HUES48 (cell line): Measurements from ENCODE around the gene RPS4Y1.
"Not testable (repeated sequence)": the region's sequence is repeated elsewhere in the genome, so short reads cannot be mapped to it uniquely, and the experiment has no call there.

Source experiments
- H3K27ac ChIP-seq: one replicate; pipeline ENCODE4 v1.7.0; 2013; ENCODE audit warnings: low read depth, low read length, inconsistent platforms
- H3K27me3 ChIP-seq: 2 replicates; pipeline ENCODE4 v1.6.1; 2013; ENCODE audit warnings: mild to moderate bottlenecking, low read length; ENCODE audit not compliant: control insufficient read depth, insufficient read depth
- H3K36me3 ChIP-seq: 2 replicates; pipeline ENCODE4 v1.6.1; 2013; ENCODE audit warnings: low read length; ENCODE audit not compliant: control insufficient read depth, insufficient read depth
- H3K4me1 ChIP-seq: 2 replicates; pipeline ENCODE4 v1.6.1; 2013; ENCODE audit warnings: mild to moderate bottlenecking, low read length; ENCODE audit not compliant: control insufficient read depth, insufficient read depth
- H3K4me3 ChIP-seq: 2 replicates; pipeline ENCODE4 v1.5.1; 2013; ENCODE audit warnings: mild to moderate bottlenecking, low read depth, low read length
- H3K9ac ChIP-seq: 2 replicates; pipeline ENCODE4 v1.6.1; 2013; ENCODE audit warnings: mild to moderate bottlenecking, low read depth, low read length, moderate library complexity
- H3K9me3 ChIP-seq: 2 replicates; pipeline ENCODE4 v1.6.1; 2013; ENCODE audit warnings: low read length; ENCODE audit not compliant: control insufficient read depth, insufficient read depth

RPS4Y1 gene

DNA sequence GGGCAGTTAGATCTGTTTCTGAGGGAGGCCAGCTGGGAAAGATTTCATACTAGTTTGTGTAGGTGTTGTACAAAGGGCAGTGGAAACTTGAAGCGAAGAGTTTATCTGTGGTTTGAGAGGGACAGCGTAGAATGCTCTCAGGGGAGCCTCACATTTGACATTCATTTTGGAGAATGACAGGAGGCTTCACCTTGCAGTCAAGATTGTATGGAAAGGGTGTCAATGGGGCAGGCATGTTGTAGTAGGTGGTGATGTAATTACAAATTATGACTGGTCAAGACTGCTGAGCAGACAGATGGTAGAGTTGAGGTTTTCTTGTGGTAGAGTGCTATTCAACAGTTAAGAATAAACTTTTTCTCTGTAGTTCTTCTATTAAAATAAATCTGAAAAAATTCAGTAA is 7.0 kb downstream of the RPS4Y1 start:
- Histone ChIP-seq H3K9ac (no peak overlapping the region), H3K27me3 (no peaks in the 10 kb centered on the region), H3K27ac (no peak overlapping the region), H3K4me3 (no peak overlapping the region), H3K4me1 (no peaks in the 10 kb centered on the region), H3K9me3 (no peaks in the 10 kb centered on the region), H3K36me3 (no peaks in the 10 kb centered on the region)

DNA sequence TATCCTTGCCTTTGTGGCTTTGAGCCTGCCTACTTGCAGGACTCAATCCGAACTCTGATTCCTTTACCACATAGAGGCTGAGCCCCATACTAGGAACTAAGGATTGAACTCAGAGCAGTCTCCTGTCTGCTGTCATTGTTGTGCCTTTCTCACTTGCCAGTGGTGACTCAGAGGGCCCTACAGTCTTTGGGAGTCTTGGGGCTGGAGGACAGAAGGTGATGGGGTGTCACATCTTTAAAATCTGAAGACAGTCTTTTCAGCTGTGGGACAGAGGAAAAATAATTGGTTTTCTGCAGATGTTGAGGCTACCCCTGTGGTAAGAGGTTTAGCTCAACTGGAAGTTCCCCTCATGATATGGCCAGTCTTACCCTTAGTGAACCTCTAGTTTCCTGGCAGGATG is 8.0 kb downstream of the RPS4Y1 start:
- H3K9ac ChIP-seq = no peak overlapping the region
- H3K27ac ChIP-seq = no peak overlapping the region
- H3K9me3 ChIP-seq = no peaks in the 10 kb centered on the region
- no peak overlapping the region for H3K4me3 ChIP-seq
- H3K27me3 ChIP-seq = no peaks in the 10 kb centered on the region
- H3K4me1 ChIP-seq = no peaks in the 10 kb centered on the region
- H3K36me3 ChIP-seq = no peaks in the 10 kb centered on the region

DNA sequence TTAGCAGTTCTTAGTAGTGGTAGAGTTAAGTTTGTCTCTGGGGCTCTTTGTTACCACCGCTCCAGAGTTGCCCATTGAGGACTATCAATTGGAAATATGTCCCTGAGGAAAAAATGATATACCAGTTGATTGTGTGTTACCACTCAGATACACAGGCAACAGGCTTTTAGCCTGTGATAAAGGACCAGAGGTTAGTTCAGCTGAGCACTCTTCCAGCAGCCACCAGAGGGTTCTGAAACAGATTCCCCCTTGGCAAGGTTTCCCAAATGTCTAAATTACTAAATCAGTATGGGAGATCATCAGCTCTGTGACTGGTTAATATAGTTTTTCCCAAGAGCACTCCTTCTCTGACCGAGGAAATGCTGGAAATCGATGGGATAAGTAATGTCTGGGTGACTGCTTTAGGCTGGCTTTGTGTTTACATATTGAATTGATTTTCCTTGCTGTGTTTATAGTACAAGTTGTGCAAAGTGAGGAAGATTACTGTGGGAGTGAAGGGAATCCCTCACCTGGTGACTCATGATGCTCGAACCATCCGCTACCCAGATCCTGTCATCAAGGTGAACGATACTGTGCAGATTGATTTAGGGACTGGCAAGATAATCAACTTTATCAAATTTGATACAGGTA is 12.9 kb downstream of the RPS4Y1 start:
- no peak overlapping the region for H3K4me3 ChIP-seq
- H3K9me3 ChIP-seq = no peaks in the 10 kb centered on the region
- no peaks in the 10 kb centered on the region for H3K36me3 ChIP-seq
- no peak overlapping the region for H3K27ac ChIP-seq
- H3K27me3 ChIP-seq = no peaks in the 10 kb centered on the region
- H3K4me1 ChIP-seq = no peaks in the 10 kb centered on the region
- no peak overlapping the region for H3K9ac ChIP-seq

DNA sequence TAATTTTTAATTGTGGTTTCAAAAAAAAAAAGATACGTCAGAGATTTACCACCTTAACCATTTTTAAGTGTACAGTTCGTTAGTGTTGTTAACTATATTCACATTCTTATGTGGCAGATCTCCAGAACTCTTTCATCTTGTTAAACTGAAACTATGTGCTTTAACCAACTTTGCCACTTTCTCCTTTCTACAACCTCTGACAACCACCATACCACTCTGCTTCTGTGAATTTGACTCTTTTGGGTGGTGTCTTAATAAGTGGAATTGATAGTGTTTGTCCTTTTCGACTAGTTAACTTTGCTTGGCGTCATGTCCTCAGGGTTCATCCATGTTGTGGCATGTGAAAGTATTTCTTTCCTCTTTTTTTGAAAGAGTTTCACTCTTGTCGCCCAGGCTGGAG is 15.7 kb downstream of the RPS4Y1 start:
- H3K27ac ChIP-seq = no peak overlapping the region

DNA sequence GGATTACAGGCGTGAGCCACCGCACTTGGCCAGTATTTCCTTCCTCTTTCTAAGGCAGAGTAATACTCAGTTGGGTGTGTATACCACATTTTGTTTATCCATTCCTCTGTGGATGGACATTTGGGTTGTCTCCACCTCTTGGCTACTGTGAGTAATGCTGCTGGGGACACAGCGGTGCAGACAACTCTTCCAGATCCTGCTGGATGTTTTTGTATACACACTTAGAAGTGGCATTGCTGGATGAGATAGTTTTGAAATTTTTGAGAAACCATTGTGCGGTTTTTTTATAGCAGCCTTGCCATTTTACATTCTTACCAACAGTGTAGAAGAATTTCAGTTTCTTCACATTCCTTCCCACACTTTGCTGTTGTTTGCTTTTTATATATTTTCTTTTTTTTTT is 16.3 kb downstream of the RPS4Y1 start:
- Histone ChIP-seq H3K27ac (no peak overlapping the region), H3K4me1 (no peaks in the 10 kb centered on the region), H3K9me3 (no peaks in the 10 kb centered on the region), H3K9ac (no peak overlapping the region), H3K36me3 (no peaks in the 10 kb centered on the region), H3K4me3 (no peak overlapping the region), H3K27me3 (no peaks in the 10 kb centered on the region)

More for the DNA sequence above, 15.7 kb downstream of the RPS4Y1 start:
- H3K27me3 ChIP-seq = no peaks in the 10 kb centered on the region
- H3K9me3 ChIP-seq = no peaks in the 10 kb centered on the region
- no peak overlapping the region for H3K4me3 ChIP-seq
- no peak overlapping the region for H3K9ac ChIP-seq
- H3K36me3 ChIP-seq = no peaks in the 10 kb centered on the region
- no peaks in the 10 kb centered on the region for H3K4me1 ChIP-seq

DNA sequence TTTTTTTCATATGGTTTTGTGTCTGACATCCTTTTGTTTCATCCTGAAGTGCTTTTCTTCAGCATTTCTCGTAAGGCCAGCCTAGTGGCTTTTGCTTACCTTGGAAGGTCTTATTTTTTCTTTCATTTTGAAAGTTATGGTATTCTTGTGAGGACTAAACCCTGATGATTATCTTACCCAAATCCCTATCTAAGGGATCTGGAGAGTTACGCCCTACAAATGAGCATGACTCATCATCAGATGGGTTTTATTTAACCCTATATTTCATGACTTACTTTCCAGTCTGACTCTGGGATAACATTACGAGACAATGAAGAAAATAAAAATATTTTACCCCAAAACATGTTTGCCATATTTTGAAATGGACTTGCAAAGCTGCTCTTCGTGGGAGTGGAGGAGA is 18.4 kb downstream of the RPS4Y1 start:
- Histone ChIP-seq H3K27me3 (no peaks in the 10 kb centered on the region), H3K9ac (no peak overlapping the region), H3K36me3 (no peaks in the 10 kb centered on the region), H3K4me1 (no peaks in the 10 kb centered on the region), H3K4me3 (no peak overlapping the region), H3K9me3 (no peaks in the 10 kb centered on the region), H3K27ac (no peak overlapping the region)

DNA sequence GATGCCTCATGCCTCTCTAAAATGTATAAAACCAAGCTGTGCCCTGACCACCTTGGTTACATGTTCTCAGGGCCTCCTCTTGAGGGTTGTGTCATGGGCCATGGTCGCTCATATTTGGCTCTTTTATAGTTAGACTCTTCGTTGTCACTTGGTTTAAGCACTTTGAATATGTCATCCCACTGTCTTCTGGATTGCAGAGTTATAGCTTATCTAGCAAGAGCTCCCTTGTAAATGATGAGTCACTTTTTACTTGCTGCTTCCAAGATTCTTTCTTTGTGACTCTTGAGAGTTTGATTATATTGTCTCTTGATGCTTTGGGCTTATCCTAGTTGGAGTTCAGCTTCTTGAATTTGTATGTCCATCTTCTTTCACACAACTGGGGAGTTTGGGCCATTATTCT is 19.1 kb downstream of the RPS4Y1 start:
- H3K9me3 ChIP-seq = no peaks in the 10 kb centered on the region
- H3K4me1 ChIP-seq = no peaks in the 10 kb centered on the region
- no peak overlapping the region for H3K27ac ChIP-seq
- H3K27me3 ChIP-seq = no peaks in the 10 kb centered on the region
- H3K36me3 ChIP-seq = no peaks in the 10 kb centered on the region
- H3K9ac ChIP-seq = no peak overlapping the region
- no peak overlapping the region for H3K4me3 ChIP-seq

DNA sequence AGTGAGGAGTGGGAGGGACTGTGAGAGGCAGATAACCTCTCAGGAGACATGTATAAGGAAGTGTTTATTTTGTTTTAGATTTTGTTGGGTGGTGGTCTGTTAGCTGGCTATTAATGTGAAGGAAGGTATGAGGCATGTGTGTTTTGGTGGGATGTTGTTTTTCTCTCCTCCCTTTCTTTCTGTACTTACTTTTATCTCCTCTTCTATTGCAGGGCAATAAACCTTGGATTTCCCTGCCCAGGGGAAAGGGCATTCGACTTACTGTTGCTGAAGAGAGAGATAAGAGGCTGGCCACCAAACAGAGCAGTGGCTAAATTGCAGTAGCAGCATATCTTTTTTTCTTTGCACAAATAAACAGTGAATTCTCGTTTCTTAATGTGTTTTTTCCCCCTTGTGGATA is 25.2 kb downstream of the RPS4Y1 start:
- H3K9me3 ChIP-seq = no peaks in the 10 kb centered on the region
- no peak overlapping the region for H3K27ac ChIP-seq
- H3K27me3 ChIP-seq = no peaks in the 10 kb centered on the region
- no peaks in the 10 kb centered on the region for H3K36me3 ChIP-seq
- no peak overlapping the region for H3K4me3 ChIP-seq
- H3K4me1 ChIP-seq = no peaks in the 10 kb centered on the region
- H3K9ac ChIP-seq = no peak overlapping the region

DNA sequence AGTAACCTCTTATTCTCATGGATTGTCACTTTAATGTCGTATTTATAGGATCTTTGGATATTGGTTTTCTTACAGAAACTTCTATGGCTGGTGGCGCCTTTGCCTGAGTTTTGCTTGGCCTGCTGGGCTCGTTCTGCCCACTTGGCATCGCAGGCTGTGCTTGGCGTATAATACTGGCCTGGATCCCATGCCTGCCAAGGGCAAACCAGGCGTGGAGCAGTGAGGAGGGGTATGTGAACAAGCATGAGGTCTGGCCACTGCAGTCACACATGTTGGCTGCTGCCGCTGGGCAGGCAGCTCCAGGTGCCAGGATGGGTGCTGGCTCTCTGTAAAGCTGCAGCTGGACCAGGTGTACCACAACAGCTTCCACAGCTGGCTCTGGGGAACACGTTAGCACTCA is 26.1 kb downstream of the RPS4Y1 start:
- Histone ChIP-seq H3K9me3 (no peaks in the 10 kb centered on the region), H3K9ac (no peak overlapping the region), H3K4me1 (no peaks in the 10 kb centered on the region), H3K27ac (no peak overlapping the region), H3K27me3 (no peaks in the 10 kb centered on the region), H3K36me3 (no peaks in the 10 kb centered on the region), H3K4me3 (no peak overlapping the region)

DNA sequence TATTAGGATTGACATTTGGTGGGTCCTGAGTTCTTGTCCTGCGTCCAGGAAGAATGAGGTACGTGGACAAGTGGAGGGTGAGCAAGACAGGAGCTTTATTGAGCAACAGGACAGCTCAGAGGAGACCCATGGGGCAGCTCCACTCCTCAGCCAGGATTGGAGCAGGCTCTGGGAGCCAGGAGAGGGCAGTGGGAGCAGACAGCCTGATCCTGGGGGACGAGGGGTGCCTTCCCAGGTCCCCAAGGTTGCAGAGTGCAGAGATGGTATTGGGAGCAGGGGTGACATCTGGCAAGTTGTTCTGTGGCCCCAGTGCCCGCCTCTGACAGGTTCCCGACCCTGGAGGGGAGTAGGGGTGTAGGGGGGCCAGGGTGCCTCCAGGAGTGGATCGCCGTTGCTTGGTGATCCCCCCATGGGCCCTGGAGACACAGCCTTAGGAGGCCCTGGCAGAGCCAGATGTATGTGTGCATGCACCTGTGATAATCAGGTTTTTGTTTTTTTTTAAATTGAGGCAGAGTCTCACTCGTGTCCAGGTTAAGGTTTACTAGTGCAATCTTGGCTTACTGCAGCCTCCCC is 26.7 kb downstream of the RPS4Y1 start:
- Histone ChIP-seq H3K4me3 (no peak overlapping the region), H3K4me1 (no peaks in the 10 kb centered on the region), H3K36me3 (no peaks in the 10 kb centered on the region), H3K27me3 (no peaks in the 10 kb centered on the region), H3K9me3 (no peaks in the 10 kb centered on the region), H3K27ac (no peak overlapping the region), H3K9ac (no peak overlapping the region)

DNA sequence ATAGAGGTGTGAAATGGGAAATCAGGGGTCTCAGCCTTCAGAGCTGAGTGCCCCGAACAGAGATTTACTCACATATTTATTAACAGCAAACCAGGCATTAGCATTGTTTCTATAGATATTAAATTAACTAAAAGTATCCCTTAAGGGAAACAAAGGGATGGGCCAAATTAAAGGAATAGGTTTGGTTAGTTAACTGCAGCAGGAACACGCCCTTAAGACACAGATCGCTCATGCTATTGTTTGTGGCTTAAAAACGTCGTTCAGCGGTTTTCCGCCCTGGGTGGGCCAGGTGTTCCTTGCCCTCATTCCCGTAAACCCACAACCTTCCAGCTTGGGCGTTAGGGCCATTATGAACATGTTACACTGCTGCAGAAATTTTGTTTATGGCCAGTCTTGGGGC is 30.8 kb downstream of the RPS4Y1 start:
- not testable (repeated sequence) for H3K4me3 ChIP-seq, H3K27me3 ChIP-seq, H3K9me3 ChIP-seq, H3K27ac ChIP-seq, H3K9ac ChIP-seq, H3K4me1 ChIP-seq, H3K36me3 ChIP-seq
